GM13977 (cell line): ENCODE results near the gene PDE4DIP.
"Not testable (repeated sequence)": the region's sequence is repeated elsewhere in the genome, so short reads cannot be mapped to it uniquely, and the experiment has no call there.

Source experiments
- DNase-seq: peaks from one replicate; pipeline ENCODE4 v3.0.0; 2012; ENCODE audit warnings: low spot score
- in situ Hi-C: fragments of 300-500 bp; cut with MboI; formaldehyde crosslinking; loops from one replicate; pipeline ENCODE4 v1.12.0; 2022; ENCODE audit warnings: low sequenced_read_pairs, low pct_unique_long_range_greater_than_20kb, mixed read lengths, inconsistent platforms; ENCODE audit not compliant: unreplicated experiment

Gene PDE4DIP

GRCh38 chr1:148844220-148844619, at the start of gene PDE4DIP:
TSS of gene PDE4DIP (plus strand) at chr1:148844428. CDS start at chr1:148844775, 347 bp downstream.
- DNase-seq, in situ Hi-C loops: not testable (repeated sequence)

GRCh38 chr1:148808268-148808928, 35.8 kb upstream of the PDE4DIP start:
- DNase-seq, in situ Hi-C loops: not testable (repeated sequence)

GRCh38 chr1:148808929-148809283, 35.3 kb upstream of the PDE4DIP start:
- in situ Hi-C loops, DNase-seq: not testable (repeated sequence)

GRCh38 chr1:148822180-148822579, 22.0 kb upstream of the PDE4DIP start:
- in situ Hi-C loops = not testable (repeated sequence)

GRCh38 chr1:148823822-148824221, 20.4 kb upstream of the PDE4DIP start:
- in situ Hi-C loops, DNase-seq: not testable (repeated sequence)

More at GRCh38 chr1:148822180-148822579, 22.0 kb upstream of the PDE4DIP start:
- DNase-seq = not testable (repeated sequence)

- in situ Hi-C loops, DNase-seq: not testable (repeated sequence)
Observed at GRCh38 chr1:148825029-148825428, 19.2 kb upstream of the PDE4DIP start.

GRCh38 chr1:148828531-148828930, 15.7 kb upstream of the PDE4DIP start:
- in situ Hi-C loops, DNase-seq: not testable (repeated sequence)

- in situ Hi-C loops = not testable (repeated sequence)
Observed at GRCh38 chr1:148828962-148829361, 15.3 kb upstream of the PDE4DIP start.

GRCh38 chr1:148829365-148829764, 14.9 kb upstream of the PDE4DIP start:
- DNase-seq, in situ Hi-C loops: not testable (repeated sequence)

More at GRCh38 chr1:148828962-148829361, 15.3 kb upstream of the PDE4DIP start:
- not testable (repeated sequence) for DNase-seq

- DNase-seq, in situ Hi-C loops: not testable (repeated sequence)
Observed at GRCh38 chr1:148841262-148841661, 3.0 kb upstream of the PDE4DIP start.

GRCh38 chr1:148844651-148845050, 423 bp downstream of the PDE4DIP start:
- DNase-seq = not testable (repeated sequence)

GRCh38 chr1:148845068-148845467, 840 bp downstream of the PDE4DIP start:
- in situ Hi-C loops = not testable (repeated sequence)

More at GRCh38 chr1:148844651-148845050, 423 bp downstream of the PDE4DIP start:
- in situ Hi-C loops = not testable (repeated sequence)

GRCh38 chr1:148850347-148850746, 6.1 kb downstream of the PDE4DIP start:
- DNase-seq, in situ Hi-C loops: not testable (repeated sequence)

More at GRCh38 chr1:148845068-148845467, 840 bp downstream of the PDE4DIP start:
- not testable (repeated sequence) for DNase-seq

- DNase-seq, in situ Hi-C loops: not testable (repeated sequence)
Observed at GRCh38 chr1:148850840-148851239, 6.6 kb downstream of the PDE4DIP start.

GRCh38 chr1:148851684-148852083, 7.5 kb downstream of the PDE4DIP start:
- in situ Hi-C loops, DNase-seq: not testable (repeated sequence)

GRCh38 chr1:148853363-148853762, 9.1 kb downstream of the PDE4DIP start:
- DNase-seq, in situ Hi-C loops: not testable (repeated sequence)

GRCh38 chr1:148854063-148854462, 9.8 kb downstream of the PDE4DIP start:
- in situ Hi-C loops, DNase-seq: not testable (repeated sequence)

- DNase-seq, in situ Hi-C loops: not testable (repeated sequence)
Observed at GRCh38 chr1:148855367-148855766, 11.1 kb downstream of the PDE4DIP start.

- in situ Hi-C loops, DNase-seq: not testable (repeated sequence)
Observed at GRCh38 chr1:148860049-148860448, 15.8 kb downstream of the PDE4DIP start.
